ENCODE measurements around the gene KANSL1. TPM values are rescaled to one million over a fixed set of nuclear protein-coding genes. Genes with fewer than 3 reads are reported as not detected.

KANSL1 gene
- total and polyA plus RNA-seq, 9 of the 15 experiments (the other 6 are each of a cell fraction or from before 2014, with no cell fraction given), result 3.6 to 55.4 (median 31.8) TPM

DNA sequence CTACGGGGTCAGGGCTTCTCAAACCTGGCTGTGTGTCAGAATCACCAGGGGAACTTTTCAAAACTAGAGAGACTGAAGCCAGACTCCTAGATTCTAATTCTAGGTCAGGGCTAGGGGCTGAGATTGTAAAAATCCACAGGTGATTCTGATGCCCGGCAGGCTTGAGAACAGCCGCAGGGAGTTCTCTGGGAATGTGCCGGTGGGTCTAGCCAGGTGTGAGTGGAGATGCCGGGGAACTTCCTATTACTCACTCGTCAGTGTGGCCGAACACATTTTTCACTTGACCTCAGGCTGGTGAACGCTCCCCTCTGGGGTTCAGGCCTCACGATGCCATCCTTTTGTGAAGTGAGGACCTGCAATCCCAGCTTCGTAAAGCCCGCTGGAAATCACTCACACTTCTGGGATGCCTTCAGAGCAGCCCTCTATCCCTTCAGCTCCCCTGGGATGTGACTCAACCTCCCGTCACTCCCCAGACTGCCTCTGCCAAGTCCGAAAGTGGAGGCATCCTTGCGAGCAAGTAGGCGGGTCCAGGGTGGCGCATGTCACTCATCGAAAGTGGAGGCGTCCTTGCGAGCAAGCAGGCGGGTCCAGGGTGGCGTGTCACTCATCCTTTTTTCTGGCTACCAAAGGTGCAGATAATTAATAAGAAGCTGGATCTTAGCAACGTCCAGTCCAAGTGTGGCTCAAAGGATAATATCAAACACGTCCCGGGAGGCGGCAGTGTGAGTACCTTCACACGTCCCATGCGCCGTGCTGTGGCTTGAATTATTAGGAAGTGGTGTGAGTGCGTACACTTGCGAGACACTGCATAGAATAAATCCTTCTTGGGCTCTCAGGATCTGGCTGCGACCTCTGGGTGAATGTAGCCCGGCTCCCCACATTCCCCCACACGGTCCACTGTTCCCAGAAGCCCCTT lies 183.3 kb downstream of the KANSL1 start:
- CTCF ChIA-PET (ENCODE audit: low intra/inter-chr PET ratio), result no interaction called here
- peaks cover 0 to 27% of the 10 kb centered on the region in 2 experiments; a peak in 4 of 5 replicates for H3K4me1 ChIP-seq (replicated peaks in 1 of 2; ENCODE audit: control insufficient read depth in 2 of 2, insufficient read depth in 2 of 2, low read length in 2 of 2)
- 0 out of 4 replicates have a peak overlapping the region, but pooled peaks of 1 of the 2 experiments have one; percentile 58 for H3K9ac ChIP-seq (ENCODE audit: insufficient read depth in 1 of 2, low read depth in 2 of 2, low read length in 2 of 2)
- TF ChIP-seq ZNF589 (CRISPR knock-in tag; IDR thresholded peaks at IDR 0.05; ENCODE audit: low read depth) (no peak), CUX1 (CRISPR knock-in tag; IDR thresholded peaks at IDR 0.05) (no peak), POLR3A (IDR thresholded peaks at IDR 0.05; ENCODE audit: borderline replicate concordance, extremely low read depth, insufficient read depth, insufficient read length) (no peak), MEIS2 (IDR thresholded peaks at IDR 0.05; ENCODE audit: partially characterized antibody) (peak; percentile 8), ZNF217 (CRISPR knock-in tag; IDR thresholded peaks at IDR 0.05) (no peak), E2F6 (IDR thresholded peaks at IDR 0.05; ENCODE audit: borderline replicate concordance in 1 of 2, extremely low read depth in 1 of 2, insufficient read depth in 1 of 2, insufficient read length in 1 of 2, low read depth in 1 of 2, low read length in 1 of 2, poor library complexity in 1 of 2, severe bottlenecking in 1 of 2) (peak in 1 of 2 experiments; percentile 36), ZNF436 (CRISPR knock-in tag; IDR thresholded peaks at IDR 0.05) (no peak), SLC30A9 (CRISPR knock-in tag; IDR thresholded peaks at IDR 0.05) (no peak), KLF16 (IDR thresholded peaks at IDR 0.05) (no peak)
- TF ChIP-seq, protein P1, sequence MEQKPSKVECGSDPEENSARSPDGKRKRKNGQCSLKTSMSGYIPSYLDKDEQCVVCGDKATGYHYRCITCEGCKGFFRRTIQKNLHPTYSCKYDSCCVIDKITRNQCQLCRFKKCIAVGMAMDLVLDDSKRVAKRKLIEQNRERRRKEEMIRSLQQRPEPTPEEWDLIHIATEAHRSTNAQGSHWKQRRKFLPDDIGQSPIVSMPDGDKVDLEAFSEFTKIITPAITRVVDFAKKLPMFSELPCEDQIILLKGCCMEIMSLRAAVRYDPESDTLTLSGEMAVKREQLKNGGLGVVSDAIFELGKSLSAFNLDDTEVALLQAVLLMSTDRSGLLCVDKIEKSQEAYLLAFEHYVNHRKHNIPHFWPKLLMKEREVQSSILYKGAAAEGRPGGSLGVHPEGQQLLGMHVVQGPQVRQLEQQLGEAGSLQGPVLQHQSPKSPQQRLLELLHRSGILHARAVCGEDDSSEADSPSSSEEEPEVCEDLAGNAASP (IDR thresholded peaks at IDR 0.05), result no peak
- TF ChIP-seq, protein P2, sequence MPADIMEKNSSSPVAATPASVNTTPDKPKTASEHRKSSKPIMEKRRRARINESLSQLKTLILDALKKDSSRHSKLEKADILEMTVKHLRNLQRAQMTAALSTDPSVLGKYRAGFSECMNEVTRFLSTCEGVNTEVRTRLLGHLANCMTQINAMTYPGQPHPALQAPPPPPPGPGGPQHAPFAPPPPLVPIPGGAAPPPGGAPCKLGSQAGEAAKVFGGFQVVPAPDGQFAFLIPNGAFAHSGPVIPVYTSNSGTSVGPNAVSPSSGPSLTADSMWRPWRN (IDR thresholded peaks at IDR 0.05; ENCODE audit: low read depth), result no peak

More for the DNA sequence above, 183.3 kb downstream of the KANSL1 start:
- peak in 1 of 4 experiments; percentile 30 for DNase-seq (ENCODE audit: extremely low read depth in 1 of 4, low spot score in 3 of 4)
- Histone ChIP-seq H3K9me1 (ENCODE audit: control insufficient read depth, insufficient read depth, low read length) (no peaks in the 10 kb centered on the region), H3K36me3 (ENCODE audit: control insufficient read depth, insufficient read depth, low read length) (no peaks in the 10 kb centered on the region), H3K4me2 (ENCODE audit: insufficient read depth, low read length) (peak overlapping the region; percentile 14; the same call in 1 of the 2 replicates), H3K9me3 (replicated peaks; ENCODE audit: control insufficient read depth, insufficient read depth, low read depth, low read length) (no peaks in the 10 kb centered on the region), H3K27ac (ENCODE audit: extremely low read depth, low read depth, low read length) (no peak overlapping the region), H4K20me1 (replicated peaks; ENCODE audit: control insufficient read depth, insufficient read depth, low read length) (peaks cover 3% of the 10 kb centered on the region; the same call in 1 of the 2 replicates), H3K27me3 (ENCODE audit: control insufficient read depth in 2 of 2, insufficient read depth in 2 of 2, low read length in 2 of 2) (peaks cover 3 to 34% of the 10 kb centered on the region in 2 experiments; a peak in 3 of 5 replicates), H3K4me3 (no peak overlapping the region), H3K79me2 (ENCODE audit: control insufficient read depth, insufficient read depth, low read length) (no peaks in the 10 kb centered on the region), H2AFZ (ENCODE audit: low read depth, low read length) (0 out of 2 replicates have a peak overlapping the region, but pooled peaks have one; percentile 8)
- 32% methylated on average over 33 of the region's 33 CpGs for WGBS (ENCODE audit: insufficient coverage, low coverage, missing lambda C conversion rate)
- no peak for FAIRE-seq
- intact Hi-C loops (cut with micrococcal nuclease), result no loop called here
- ATAC-seq, result peak; percentile 75
- BruUV-seq (replicated peaks), result no TSS peak
- POLR2A ChIA-PET, result interaction anchor here (1.4 kb wide), 1 partner anchor 30 kb away, joined by 3 read pairs; no protein-coding TSS in a partner anchor
- in situ Hi-C loops (cut with MboI), result loop anchor here (10.0 kb wide), 1 partner anchor 275 kb away; no protein-coding TSS in a partner anchor

Data from K562 (cell line).